Keratinocyte (primary cell): Measurements from ENCODE around the gene PRR13. TPM values are rescaled to one million over a fixed set of nuclear protein-coding genes. Genes with fewer than 3 reads are reported as not detected.
"Not testable (repeated sequence)": the region's sequence is repeated elsewhere in the genome, so short reads cannot be mapped to it uniquely, and the experiment has no call there.

ENCODE experiments used
- DNase-seq: peaks from one replicate; pipeline ENCODE4 v3.0.0-alpha.2; 2011; ENCODE audit warnings: low read depth, missing footprints, low spot score
- FAIRE-seq: peaks from 2 replicates; lab custom pipeline; 2011; peaks lifted over from hg19 to GRCh38; lab: Jason Lieb, UNC
- H2AFZ ChIP-seq: 2 replicates; pipeline ENCODE4 v1.6.0; 2012; ENCODE audit warnings: low read length, control low read depth, inconsistent platforms; ENCODE audit not compliant: control insufficient read depth
- H3K27ac ChIP-seq: 2 replicates; pipeline ENCODE4 v1.5.1; 2011; ENCODE audit warnings: low read length; ENCODE audit not compliant: control insufficient read depth, insufficient read depth
- H3K27me3 ChIP-seq: 3 replicates; pipeline ENCODE4 v1.6.0; 2011; ENCODE audit warnings: low read length; ENCODE audit not compliant: control insufficient read depth, insufficient read depth; ENCODE audit errors: extremely low read depth
- H3K36me3 ChIP-seq, 2 experiments: 2 replicates in 1 of 2; 3 replicates in 1 of 2; pipeline ENCODE4 v1.5.1; 2011; ENCODE audit warnings: low read length in 2 of 2, mild to moderate bottlenecking in 1 of 2; ENCODE audit not compliant: control insufficient read depth in 2 of 2, insufficient read depth in 2 of 2; ENCODE audit errors: extremely low read depth in 1 of 2
- H3K4me1 ChIP-seq: 3 replicates; pipeline ENCODE4 v1.5.1; 2011; ENCODE audit warnings: low read length; ENCODE audit not compliant: control insufficient read depth, insufficient read depth; ENCODE audit errors: extremely low read depth
- H3K4me2 ChIP-seq: 3 replicates; pipeline ENCODE4 v1.6.0; 2011; ENCODE audit warnings: low read depth, low read length; ENCODE audit not compliant: control insufficient read depth, insufficient read depth; ENCODE audit errors: extremely low read depth
- H3K4me3 ChIP-seq, 3 experiments: fragments of 200-600 bp in 1 of 3; sonication (generic) in 1 of 3; 2 replicates in 2 of 3; 3 replicates in 1 of 3; pipeline ENCODE4 v1.5.1; 2011 to 2016; ENCODE audit warnings: low read length in 3 of 3, mild to moderate bottlenecking in 3 of 3, control low read depth in 2 of 3, inconsistent platforms in 1 of 3, low read depth in 1 of 3, mixed read lengths in 1 of 3, mixed run types in 1 of 3, moderate library complexity in 1 of 3; ENCODE audit not compliant: control insufficient read depth in 2 of 3, insufficient read depth in 2 of 3; ENCODE audit errors: extremely low read depth in 1 of 3
- H3K79me2 ChIP-seq: 2 replicates; pipeline ENCODE4 v1.6.0; 2012; ENCODE audit warnings: low read length; ENCODE audit not compliant: control insufficient read depth, insufficient read depth
- H3K9ac ChIP-seq: 3 replicates; pipeline ENCODE4 v1.6.0; 2011; ENCODE audit warnings: low read length; ENCODE audit not compliant: control insufficient read depth, insufficient read depth; ENCODE audit errors: extremely low read depth
- H3K9me1 ChIP-seq: 3 replicates; pipeline ENCODE4 v1.6.0; 2011; ENCODE audit warnings: low read length; ENCODE audit not compliant: control insufficient read depth, insufficient read depth; ENCODE audit errors: extremely low read depth
- H3K9me3 ChIP-seq: 2 replicates; pipeline ENCODE4 v1.5.1; 2012; ENCODE audit warnings: low read depth, low read length; ENCODE audit not compliant: control insufficient read depth
- H4K20me1 ChIP-seq: 3 replicates; pipeline ENCODE4 v1.6.0; 2011; ENCODE audit warnings: low read length; ENCODE audit not compliant: control insufficient read depth, insufficient read depth; ENCODE audit errors: extremely low read depth
- CTCF ChIP-seq, 3 experiments: IDR thresholded peaks in 1 of 3; conservative IDR thresholded peaks in 1 of 3; optimal IDR thresholded peaks in 1 of 3; 2 replicates in 2 of 3; 3 replicates in 1 of 3; pipeline versions ENCODE3 to v1.5.1; 2011; ENCODE audit warnings: low read length in 3 of 3, mild to moderate bottlenecking in 3 of 3, moderate library complexity in 2 of 3, control low read depth in 1 of 3, inconsistent platforms in 1 of 3; ENCODE audit not compliant: insufficient read depth in 2 of 3; ENCODE audit errors: extremely low read depth in 1 of 3
- EZH2 ChIP-seq: IDR thresholded peaks from one replicate; pipeline ENCODE4 v1.6.1; 2012; ENCODE audit warnings: inconsistent platforms, mild to moderate bottlenecking, low read length, moderate library complexity
- dilution Hi-C: fragments of 300-500 bp; cut with MboI; formaldehyde crosslinking; loops from one replicate; pipeline ENCODE4 v1.7.0; 2020; ENCODE audit warnings: low sequenced_read_pairs; ENCODE audit not compliant: extremely low pct_ligation_motif_present
- polyA minus RNA-seq, 3 experiments: library from RNA; depleted of rRNA, polyadenylated mRNA; stranded (reverse); fragments of >200 nt; gene quantifications; 1 replicate in 1 of 3; 2 replicates in 1 of 3; 3 replicates in 1 of 3; pipeline ENCODE4 v1.2.3, GENCODE V29; 2011
- polyA plus RNA-seq, 5 experiments: library from polyadenylated mRNA; depleted of rRNA in 3 of 5; stranded (reverse) in 3 of 5; stranded (forward) in 1 of 5; unstranded in 1 of 5; fragments of >200 nt; gene quantifications; 1 replicate in 1 of 5; 2 replicates in 3 of 5; 3 replicates in 1 of 5; pipeline versions ENCODE4 v1.2.1 to v1.2.3, GENCODE V29; 2011 to 2012; ENCODE audit warnings: missing spikeins in 2 of 5, low read depth in 1 of 5, low replicate concordance in 1 of 5

The PRR13 gene, protein sequence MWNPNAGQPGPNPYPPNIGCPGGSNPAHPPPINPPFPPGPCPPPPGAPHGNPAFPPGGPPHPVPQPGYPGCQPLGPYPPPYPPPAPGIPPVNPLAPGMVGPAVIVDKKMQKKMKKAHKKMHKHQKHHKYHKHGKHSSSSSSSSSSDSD
- polyA plus RNA-seq (81.1 to 128 TPM (median 104 TPM) in 3 replicates), polyA minus RNA-seq (85.6 to 98.3 TPM (median 88.7 TPM) in 3 replicates)
- polyA plus RNA-seq (2011; ENCODE audit: low read depth): 69.6 TPM
- polyA plus RNA-seq (2011; cell fraction: cytosol; rRNA removed): 152 and 166 TPM in 2 replicates
- polyA plus RNA-seq (2011; cell fraction: nucleus; rRNA removed): 67.9 and 77.8 TPM in 2 replicates
- polyA plus RNA-seq (2012; ENCODE audit: low replicate concordance): 120 and 191 TPM in 2 replicates
- 62.2 TPM for polyA minus RNA-seq (2011; cell fraction: cytosol; rRNA and poly(A)+ RNA removed)
- 10.1 and 18.5 TPM in 2 replicates for polyA minus RNA-seq (2011; cell fraction: nucleus; rRNA and poly(A)+ RNA removed)

GRCh38 chr12:53441040-53441833 is at the start of gene PRR13:
Gene PRR13, plus strand, starts transcription at chr12:53441734. Its CDS starts 981 bp downstream, at chr12:53442715.
- H2AFZ ChIP-seq: peak within 1 kb of the TSS; percentile 94
- peaks cover 26% of the 10 kb centered on the region for H3K79me2 ChIP-seq
- H3K4me1 ChIP-seq: peaks cover 13% of the 10 kb centered on the region
- peak within 1 kb of the TSS; percentile 93 for H3K9ac ChIP-seq
- DNase-seq (peak; percentile 75), FAIRE-seq (peak; percentile 13)
- peak within 1 kb of the TSS; percentile 92 for H3K27ac ChIP-seq
- peaks cover 7 to 11% of the 10 kb centered on the region in 2 experiments for H3K36me3 ChIP-seq
- H3K9me3 ChIP-seq: no peaks in the 10 kb centered on the region
- TF ChIP-seq CTCF (optimal IDR thresholded peaks at IDR 0.05 in 1 of 3, IDR thresholded peaks at IDR 0.05 in 1 of 3, conservative IDR thresholded peaks at IDR 0.05 in 1 of 3; ENCODE audit: extremely low read depth in 1 of 3, insufficient read depth in 2 of 3, low read length in 3 of 3) (no peak), EZH2 (no peak)
- H3K9me1 ChIP-seq: peaks cover 2% of the 10 kb centered on the region
- H4K20me1 ChIP-seq: no peaks in the 10 kb centered on the region
- dilution Hi-C loops: no loop called here
- H3K27me3 ChIP-seq: no peaks in the 10 kb centered on the region
- peak within 1 kb of the TSS; percentile 84 to 100 (median 99) for H3K4me3 ChIP-seq
- peak within 1 kb of the TSS; percentile 99 for H3K4me2 ChIP-seq

DNA sequence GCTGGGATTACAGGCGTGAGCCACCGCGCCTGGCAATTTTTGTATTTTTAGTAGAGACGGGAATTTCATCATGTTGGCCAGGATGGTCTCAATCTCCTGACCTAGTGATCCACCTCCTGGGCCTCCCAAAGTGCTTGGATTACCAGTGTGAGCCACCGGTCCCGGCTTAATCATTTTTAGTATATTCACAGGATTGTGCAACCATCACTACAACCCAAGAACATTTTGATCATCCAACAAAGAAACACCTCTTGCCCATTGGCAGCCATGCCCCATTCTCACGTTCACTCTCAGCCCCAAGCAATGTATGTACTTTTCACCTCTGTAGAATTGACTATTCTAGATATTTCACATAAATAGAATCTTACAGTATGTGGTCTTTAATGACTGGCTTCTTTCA is 41.6 kb upstream of the PRR13 start:
- H3K9me1 ChIP-seq: no peaks in the 10 kb centered on the region
- H3K27ac ChIP-seq: no peak overlapping the region
- H3K4me2 ChIP-seq: no peak overlapping the region
- DNase-seq (no peak), FAIRE-seq (no peak)
- no peak overlapping the region for H3K4me3 ChIP-seq
- H3K27me3 ChIP-seq: no peaks in the 10 kb centered on the region
- TF ChIP-seq EZH2 (no peak), CTCF (optimal IDR thresholded peaks at IDR 0.05 in 1 of 3, IDR thresholded peaks at IDR 0.05 in 1 of 3, conservative IDR thresholded peaks at IDR 0.05 in 1 of 3; ENCODE audit: extremely low read depth in 1 of 3, insufficient read depth in 2 of 3, low read length in 3 of 3) (no peak)
- H3K4me1 ChIP-seq: no peaks in the 10 kb centered on the region
- H4K20me1 ChIP-seq: no peaks in the 10 kb centered on the region
- peaks cover 38% of the 10 kb centered on the region for H3K79me2 ChIP-seq
- dilution Hi-C loops: no loop called here
- H3K9me3 ChIP-seq: no peaks in the 10 kb centered on the region
- no peaks in the 10 kb centered on the region for H3K36me3 ChIP-seq
- H2AFZ ChIP-seq: no peak overlapping the region
- H3K9ac ChIP-seq: no peak overlapping the region

DNA sequence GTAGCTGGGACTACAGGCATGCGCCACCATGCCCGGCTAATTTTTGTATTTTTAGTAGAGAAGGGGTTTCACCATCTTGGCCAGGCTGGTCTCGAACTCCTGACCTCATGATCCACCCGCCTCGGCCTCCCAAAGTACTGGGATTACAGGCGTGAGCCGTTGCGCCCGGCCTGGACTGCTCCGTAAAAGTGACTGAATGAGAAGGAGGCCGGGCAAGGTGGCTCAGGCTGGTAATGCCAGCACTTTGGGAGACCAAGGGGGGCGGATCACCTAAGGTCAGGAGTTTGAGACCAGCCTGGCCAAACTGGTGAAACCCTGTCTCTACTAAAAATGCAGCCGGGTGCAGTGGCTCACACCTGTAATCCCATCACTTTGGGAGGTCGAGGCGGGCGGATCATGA is 39.2 kb upstream of the PRR13 start:
- not testable (repeated sequence) for H4K20me1 ChIP-seq

More for the DNA sequence above, 39.2 kb upstream of the PRR13 start:
- H3K4me2 ChIP-seq, H3K36me3 ChIP-seq, H3K27ac ChIP-seq, dilution Hi-C loops, FAIRE-seq, H3K9ac ChIP-seq, H3K4me3 ChIP-seq, H2AFZ ChIP-seq, DNase-seq, H3K9me3 ChIP-seq, H3K4me1 ChIP-seq, H3K9me1 ChIP-seq, H3K27me3 ChIP-seq: not testable (repeated sequence)
- H3K79me2 ChIP-seq: peaks cover 29% of the 10 kb centered on the region
